Activated naive CD4-positive, alpha-beta T cell (primary cell): ENCODE measurements around the gene ZNF500.

Experiments used
- DNase-seq, 4 experiments: peaks; one replicate each; lab custom pipeline; 2025; lab: John Stamatoyannopoulos, UW

Gene ZNF500

GRCh38 chr16:4766875-4767628, at the start of gene ZNF500:
Gene ZNF500 (minus strand): TSS chr16:4767162. CDS start chr16:4765978, 1,184 bp downstream.
- DNase-seq = peak; percentile 91 to 97 (median 93)

GRCh38 chr16:4814542-4815173, 47.7 kb upstream of the ZNF500 start:
- DNase-seq = no peak

- no peak for DNase-seq
These were observed 47.1 kb upstream of the ZNF500 start for GRCh38 chr16:4814046-4814445.

GRCh38 chr16:4813251-4814003, 46.5 kb upstream of the ZNF500 start:
- DNase-seq = no peak

- no peak for DNase-seq
These were observed 44.8 kb upstream of the ZNF500 start for GRCh38 chr16:4811773-4812172.

- DNase-seq = no peak
These were observed 44.3 kb upstream of the ZNF500 start for GRCh38 chr16:4811242-4811641.

GRCh38 chr16:4806280-4806679, 39.3 kb upstream of the ZNF500 start:
- no peak for DNase-seq

- no peak for DNase-seq
These were observed 38.3 kb upstream of the ZNF500 start for GRCh38 chr16:4805231-4805630.

GRCh38 chr16:4803898-4804762, 37.2 kb upstream of the ZNF500 start:
- DNase-seq = no peak

GRCh38 chr16:4803401-4803844, 36.5 kb upstream of the ZNF500 start:
- DNase-seq = no peak

- peak; percentile 69 to 88 (median 76) for DNase-seq
These were observed 35.8 kb upstream of the ZNF500 start for GRCh38 chr16:4802659-4803287.

GRCh38 chr16:4801962-4802658, 35.1 kb upstream of the ZNF500 start, which contains the start of gene ROGDI:
Gene ROGDI (minus strand): TSS chr16:4802633. CDS start chr16:4802571, 62 bp downstream.
- peak; percentile 40 to 79 (median 58) for DNase-seq

GRCh38 chr16:4801051-4801961, 34.3 kb upstream of the ZNF500 start:
- no peak for DNase-seq

GRCh38 chr16:4800290-4801041, 33.5 kb upstream of the ZNF500 start:
- DNase-seq = no peak

- DNase-seq = no peak
These were observed 32.4 kb upstream of the ZNF500 start for GRCh38 chr16:4799171-4799855.

- DNase-seq = no peak
These were observed 31.5 kb upstream of the ZNF500 start for GRCh38 chr16:4798456-4798855.

- no peak for DNase-seq
These were observed 30.9 kb upstream of the ZNF500 start for GRCh38 chr16:4797805-4798252.
